WERI-Rb-1 (cell line): ENCODE results near the gene HEATR5B.

Source experiments
- DNase-seq: peaks from one replicate; pipeline ENCODE4 v3.0.0-alpha.2; 2020
- H3K27ac ChIP-seq: fragments of 250-450 bp; sonication (Bioruptor Pico); 2 replicates; pipeline ENCODE4 v1.5.1; 2020; ENCODE audit warnings: mild to moderate bottlenecking, moderate library complexity
- H3K27me3 ChIP-seq: fragments of 250-450 bp; sonication (Bioruptor Pico); 2 replicates; pipeline ENCODE4 v1.5.1; 2021; ENCODE audit warnings: mild to moderate bottlenecking, low read depth, moderate library complexity; ENCODE audit not compliant: insufficient read depth, severe bottlenecking
- H3K36me3 ChIP-seq: fragments of 250-450 bp; sonication (Bioruptor Pico); 2 replicates; pipeline ENCODE4 v1.5.1; 2020; ENCODE audit warnings: mild to moderate bottlenecking, moderate library complexity
- H3K4me3 ChIP-seq: 2 replicates; pipeline ENCODE4 v1.5.1; 2011; ENCODE audit warnings: low read depth, mild to moderate bottlenecking, control low read depth, low read length
- H3K9me3 ChIP-seq: fragments of 250-450 bp; sonication (Bioruptor Pico); 2 replicates; pipeline ENCODE4 v1.5.1; 2021; ENCODE audit warnings: mild to moderate bottlenecking, moderate library complexity; ENCODE audit not compliant: severe bottlenecking
- CTCF ChIP-seq: IDR thresholded peaks from 2 replicates; pipeline ENCODE4 v1.5.1; 2011; ENCODE audit warnings: low read depth, mild to moderate bottlenecking, control low read depth, inconsistent platforms, low read length

The HEATR5B gene

GRCh38 chr2:37061013-37061711 lies 23.0 kb downstream of the HEATR5B start:
- H3K27ac ChIP-seq: no peak overlapping the region
- peaks cover 50% of the 10 kb centered on the region for H3K36me3 ChIP-seq
- no peak overlapping the region for H3K4me3 ChIP-seq
- no peak for TF ChIP-seq CTCF
- H3K9me3 ChIP-seq: no peaks in the 10 kb centered on the region
- DNase-seq: no peak
- H3K27me3 ChIP-seq: no peaks in the 10 kb centered on the region

- Histone ChIP-seq H3K4me3 (no peak overlapping the region), H3K27ac (no peak overlapping the region), H3K27me3 (no peaks in the 10 kb centered on the region), H3K9me3 (no peaks in the 10 kb centered on the region), H3K36me3 (peaks cover 47% of the 10 kb centered on the region)
- TF ChIP-seq CTCF: no peak
- no peak for DNase-seq
Measured at GRCh38 chr2:37060446-37060845, 23.7 kb downstream of the HEATR5B start.

- no peak for TF ChIP-seq CTCF
- Histone ChIP-seq H3K27ac (no peak overlapping the region), H3K4me3 (no peak overlapping the region), H3K36me3 (peaks cover 46% of the 10 kb centered on the region), H3K9me3 (no peaks in the 10 kb centered on the region), H3K27me3 (no peaks in the 10 kb centered on the region)
- no peak for DNase-seq
Measured at GRCh38 chr2:37059841-37060240, 24.3 kb downstream of the HEATR5B start.

GRCh38 chr2:37052600-37053332 lies 31.4 kb downstream of the HEATR5B start:
- Histone ChIP-seq H3K9me3 (no peaks in the 10 kb centered on the region), H3K36me3 (peaks cover 29% of the 10 kb centered on the region), H3K27ac (no peak overlapping the region), H3K27me3 (no peaks in the 10 kb centered on the region), H3K4me3 (no peak overlapping the region)
- no peak for DNase-seq
- TF ChIP-seq CTCF: no peak

- Histone ChIP-seq H3K9me3 (no peaks in the 10 kb centered on the region), H3K27ac (no peak overlapping the region), H3K36me3 (peaks cover 14% of the 10 kb centered on the region), H3K4me3 (no peak overlapping the region), H3K27me3 (no peaks in the 10 kb centered on the region)
- TF ChIP-seq CTCF: no peak
- no peak for DNase-seq
Measured at GRCh38 chr2:37039580-37039979, 44.6 kb downstream of the HEATR5B start.

GRCh38 chr2:37037771-37038170 lies 46.4 kb downstream of the HEATR5B start:
- Histone ChIP-seq H3K27me3 (no peaks in the 10 kb centered on the region), H3K4me3 (no peak overlapping the region), H3K27ac (no peak overlapping the region), H3K36me3 (peaks cover 14% of the 10 kb centered on the region), H3K9me3 (no peaks in the 10 kb centered on the region)
- TF ChIP-seq CTCF: no peak
- no peak for DNase-seq
